Measurements from ENCODE around the gene PTK7.
"Not testable (repeated sequence)": the region's sequence is repeated elsewhere in the genome, so short reads cannot be mapped to it uniquely, and the experiment has no call there.

The PTK7 gene

DNA sequence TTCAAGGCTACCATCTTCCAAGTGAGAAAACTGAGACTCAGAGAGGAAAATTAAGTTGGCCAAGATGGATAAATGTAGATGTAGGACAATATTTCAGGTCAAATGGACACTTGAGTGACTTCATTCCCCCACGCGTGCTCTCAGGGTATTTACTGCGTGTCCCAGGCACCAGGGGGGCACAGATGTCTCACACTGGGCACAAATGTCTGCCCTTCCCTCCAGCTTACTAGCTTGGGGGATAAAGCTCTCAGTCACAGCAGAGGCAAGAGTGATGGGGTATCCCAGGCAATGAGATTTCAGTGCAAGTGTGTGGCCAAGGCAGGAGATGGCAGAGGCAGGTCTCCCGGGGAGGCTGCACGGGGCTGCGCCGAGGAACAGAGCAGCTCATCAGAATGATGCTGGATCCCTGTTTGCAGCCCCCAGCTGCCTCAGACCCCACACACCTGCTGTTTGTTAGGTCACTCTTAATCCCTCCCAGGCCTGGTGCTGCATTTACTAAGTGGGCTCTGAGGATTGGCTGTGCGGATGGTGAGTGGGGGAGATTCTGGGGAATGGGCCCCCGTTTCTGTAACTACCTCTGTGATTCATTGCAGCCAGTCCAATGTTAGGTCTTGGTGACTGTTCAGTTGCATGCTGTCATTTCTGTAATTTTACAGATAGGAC lies 44.1 kb downstream of the PTK7 start:
- no peak for DNase-seq

DNA sequence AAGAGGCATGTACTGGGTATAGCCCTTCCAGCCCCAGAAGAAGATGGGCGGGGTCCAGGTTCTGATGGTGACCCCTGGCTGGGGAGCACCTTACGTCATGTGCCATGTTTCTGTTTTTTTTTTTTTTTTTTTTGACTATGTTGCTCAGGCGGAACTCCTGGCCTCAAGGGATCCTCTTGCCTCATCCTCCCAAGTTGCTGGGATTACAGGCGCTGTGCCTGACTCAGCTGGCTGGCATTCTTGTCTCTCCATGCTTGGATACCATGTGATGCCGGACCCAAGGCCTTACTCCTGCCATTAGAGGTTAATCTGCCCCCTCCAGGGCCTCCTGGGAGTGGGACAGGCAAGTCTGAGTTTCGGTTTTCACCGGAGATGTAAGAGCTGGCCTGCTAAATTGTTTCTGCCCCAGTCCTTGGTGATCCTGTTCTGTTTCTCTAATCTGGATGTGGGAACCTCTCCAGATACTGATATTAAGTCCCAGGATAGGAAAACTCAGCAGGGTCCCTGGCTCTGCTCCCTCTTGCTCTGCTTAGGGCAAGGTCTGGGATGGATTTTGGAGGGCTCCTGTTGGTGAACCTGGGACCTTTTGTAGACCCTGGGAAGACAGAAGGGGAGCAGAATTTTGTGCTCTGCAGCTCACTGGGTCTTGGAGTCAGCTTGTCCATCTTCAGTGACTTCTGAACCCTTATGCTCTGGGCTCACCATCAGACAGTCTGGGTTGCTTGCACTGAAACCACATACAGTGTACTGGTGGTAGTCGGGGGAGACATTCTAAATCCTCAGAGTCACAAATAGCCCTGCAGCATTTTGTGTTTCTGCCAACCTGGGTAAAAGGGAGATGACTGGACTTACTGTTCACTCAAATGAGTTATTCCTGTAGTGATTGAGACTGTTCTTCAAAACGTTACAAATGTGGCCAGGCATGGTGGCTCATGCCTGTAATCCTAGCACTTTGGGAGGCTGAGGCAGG lies 45.1 kb downstream of the PTK7 start:
- DNase-seq, result no peak

DNA sequence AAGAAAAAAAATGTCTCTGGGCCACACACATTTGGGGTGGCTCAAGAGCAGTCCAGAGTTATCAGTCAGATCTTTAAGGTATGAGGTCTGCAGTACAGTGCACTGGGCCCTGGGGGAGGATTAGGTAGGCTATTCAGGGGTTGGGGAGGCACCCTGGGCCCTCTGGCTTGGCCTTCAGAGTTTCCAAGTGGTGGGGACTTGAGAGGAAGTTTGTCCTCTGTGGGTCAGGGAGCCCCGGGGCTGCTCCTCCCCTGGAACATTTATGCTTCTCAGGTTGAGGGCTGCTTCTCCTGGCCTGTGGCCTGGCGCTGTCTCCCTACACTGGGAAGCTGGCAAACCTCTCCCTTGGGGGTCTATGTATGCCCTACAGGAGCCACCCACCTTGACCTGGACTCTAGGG lies 46.0 kb downstream of the PTK7 start:
- DNase-seq, result no peak

DNA sequence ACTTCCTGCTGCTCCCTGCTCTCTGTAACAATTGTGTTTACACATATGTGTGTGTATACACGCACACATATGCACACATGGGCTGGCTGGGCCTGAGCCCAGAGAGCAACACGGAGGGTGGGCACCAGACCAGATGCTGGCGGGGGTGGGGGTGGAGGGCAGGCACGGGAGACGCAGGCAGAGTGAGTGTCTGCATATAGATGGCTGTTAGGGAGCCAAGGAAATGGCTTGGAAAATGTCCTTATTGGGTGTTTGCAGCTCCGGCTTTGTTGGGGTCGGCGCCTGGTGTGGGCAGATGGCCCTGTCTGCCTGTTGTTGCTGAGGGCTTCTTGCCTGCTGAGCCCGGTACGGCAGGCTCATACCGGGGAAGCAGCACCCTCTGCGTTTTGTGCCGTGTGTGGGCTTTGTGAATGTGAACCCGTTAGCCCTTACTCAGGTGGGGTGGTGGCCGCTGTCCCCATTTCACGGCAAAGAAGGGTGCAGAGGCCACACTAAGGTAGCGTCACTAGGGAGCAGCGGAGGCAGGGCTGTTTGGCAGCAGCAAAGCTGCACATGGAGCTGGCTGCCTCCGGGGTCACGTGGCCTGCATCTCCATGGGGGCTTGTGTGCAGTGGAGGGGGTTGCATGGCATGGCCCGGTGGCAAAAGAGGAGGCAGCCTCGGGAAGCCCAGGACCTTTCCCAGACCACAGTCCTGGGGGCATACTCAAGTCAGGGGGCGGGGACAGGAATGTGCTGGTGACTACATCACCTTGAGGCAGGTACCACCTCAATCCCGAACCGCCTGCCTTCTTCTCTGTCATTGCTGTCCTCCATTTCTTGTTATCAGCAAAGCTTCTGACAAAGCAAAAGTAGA lies 47.6 kb downstream of the PTK7 start:
- no peak for DNase-seq

DNA sequence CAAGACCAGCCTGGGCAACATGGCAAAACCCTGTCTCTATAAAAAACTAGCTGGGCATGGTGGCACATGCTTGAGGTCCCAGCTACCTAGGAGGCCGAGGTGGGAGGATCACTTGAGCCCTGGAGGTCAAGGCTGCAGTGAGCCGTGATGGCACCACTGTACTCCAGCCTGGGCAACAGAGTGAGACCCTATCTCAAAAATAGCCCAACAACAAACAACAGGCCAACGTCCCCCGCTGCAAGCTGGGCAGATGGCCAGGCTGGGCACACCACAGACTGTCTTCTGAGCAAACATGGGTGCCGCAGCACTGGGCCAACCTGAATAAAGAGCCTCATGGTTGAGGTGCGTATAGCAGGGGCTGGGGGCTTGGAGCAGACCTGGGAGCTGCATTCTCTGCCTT lies 48.4 kb downstream of the PTK7 start:
- no peak for DNase-seq

DNA sequence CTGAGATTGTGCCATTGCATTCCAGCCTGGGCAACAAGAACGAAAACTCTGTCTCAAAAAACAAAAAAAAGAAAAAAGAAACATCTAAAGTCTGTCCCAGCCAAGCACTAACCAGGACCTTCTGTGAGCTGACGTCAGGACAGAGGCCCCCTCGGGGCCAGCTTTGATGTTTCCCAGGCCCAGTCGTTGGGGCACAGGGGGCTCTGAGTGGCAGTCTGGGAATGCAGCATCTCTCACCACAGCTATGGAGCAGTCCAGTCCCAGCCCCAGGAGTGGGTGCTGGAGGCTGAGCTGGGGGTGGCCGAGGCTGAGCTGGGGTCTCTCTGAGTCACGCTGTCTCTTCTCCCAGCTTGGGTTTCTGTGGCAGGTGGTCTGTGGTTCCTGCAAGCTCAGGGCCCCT lies 49.0 kb downstream of the PTK7 start:
- DNase-seq, result no peak

DNA sequence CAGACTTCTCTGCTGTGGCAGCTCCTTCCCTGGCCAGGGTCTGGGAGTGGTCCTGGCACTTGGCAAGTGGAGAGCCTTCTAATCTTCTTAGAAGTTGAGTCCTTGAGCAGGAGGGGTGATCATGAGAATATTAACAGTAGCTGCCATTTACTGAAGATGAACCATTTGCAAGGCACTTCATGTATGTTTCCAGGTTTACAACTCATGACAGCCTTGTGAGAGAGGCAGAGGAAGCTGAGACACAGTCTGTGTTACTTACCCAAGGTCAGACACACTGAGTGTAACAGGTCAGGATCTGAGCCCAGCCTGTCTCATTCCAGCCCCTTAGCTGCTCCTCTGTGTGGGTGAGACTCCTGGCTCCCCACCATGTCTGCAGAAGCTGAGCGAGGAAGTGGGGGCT lies 49.4 kb downstream of the PTK7 start:
- DNase-seq, result no peak

DNA sequence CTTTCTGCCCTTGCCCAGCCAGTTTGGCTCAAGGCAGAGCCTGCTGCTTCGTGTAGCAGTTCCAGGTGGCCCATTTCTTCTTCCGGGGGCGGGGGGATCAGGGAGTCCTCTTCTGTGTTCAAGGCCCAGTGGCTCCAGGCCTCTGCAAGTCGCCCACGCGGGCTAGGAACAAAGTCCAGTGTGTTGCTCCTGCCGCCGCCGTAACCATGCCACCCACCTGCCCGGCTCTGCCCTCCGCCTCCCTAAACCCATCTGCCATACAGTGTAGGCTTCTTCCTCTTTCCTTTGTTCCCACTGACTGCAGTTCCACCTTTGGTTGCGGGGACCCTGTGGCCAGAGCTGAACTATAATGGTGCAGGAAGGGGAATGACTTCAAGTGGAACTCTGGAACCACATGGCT lies 51.1 kb downstream of the PTK7 start:
- DNase-seq, result no peak

DNA sequence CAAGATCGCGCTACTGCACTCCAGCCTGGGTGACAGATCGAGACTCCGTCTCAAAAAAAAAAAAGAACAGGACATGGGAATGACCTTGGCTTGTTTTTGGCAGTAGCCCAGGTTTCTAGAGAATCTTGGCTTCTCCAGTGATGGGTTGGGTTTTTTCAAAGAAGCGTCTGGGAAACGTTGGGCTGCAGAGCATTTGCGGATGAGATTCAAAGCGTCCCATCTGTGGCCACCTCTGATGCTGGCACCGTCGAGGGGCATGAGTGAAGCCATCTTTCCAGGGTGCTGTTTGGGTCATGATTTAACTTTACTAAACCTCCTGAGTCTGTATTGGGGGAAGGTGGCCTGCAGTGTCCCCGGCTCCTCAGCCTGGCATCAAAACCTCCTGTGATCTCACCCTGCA lies 51.8 kb downstream of the PTK7 start:
- no peak for DNase-seq

DNA sequence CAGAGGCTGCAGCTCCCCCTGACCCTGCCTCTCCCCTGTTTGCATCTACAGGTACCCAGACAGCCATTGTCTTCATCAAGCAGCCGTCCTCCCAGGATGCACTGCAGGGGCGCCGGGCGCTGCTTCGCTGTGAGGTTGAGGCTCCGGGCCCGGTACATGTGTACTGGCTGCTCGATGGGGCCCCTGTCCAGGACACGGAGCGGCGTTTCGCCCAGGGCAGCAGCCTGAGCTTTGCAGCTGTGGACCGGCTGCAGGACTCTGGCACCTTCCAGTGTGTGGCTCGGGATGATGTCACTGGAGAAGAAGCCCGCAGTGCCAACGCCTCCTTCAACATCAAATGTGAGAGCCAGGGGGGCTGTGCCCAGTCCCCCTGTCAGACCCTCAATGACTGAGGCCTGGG lies 52.8 kb downstream of the PTK7 start:
- no peak for DNase-seq

DNA sequence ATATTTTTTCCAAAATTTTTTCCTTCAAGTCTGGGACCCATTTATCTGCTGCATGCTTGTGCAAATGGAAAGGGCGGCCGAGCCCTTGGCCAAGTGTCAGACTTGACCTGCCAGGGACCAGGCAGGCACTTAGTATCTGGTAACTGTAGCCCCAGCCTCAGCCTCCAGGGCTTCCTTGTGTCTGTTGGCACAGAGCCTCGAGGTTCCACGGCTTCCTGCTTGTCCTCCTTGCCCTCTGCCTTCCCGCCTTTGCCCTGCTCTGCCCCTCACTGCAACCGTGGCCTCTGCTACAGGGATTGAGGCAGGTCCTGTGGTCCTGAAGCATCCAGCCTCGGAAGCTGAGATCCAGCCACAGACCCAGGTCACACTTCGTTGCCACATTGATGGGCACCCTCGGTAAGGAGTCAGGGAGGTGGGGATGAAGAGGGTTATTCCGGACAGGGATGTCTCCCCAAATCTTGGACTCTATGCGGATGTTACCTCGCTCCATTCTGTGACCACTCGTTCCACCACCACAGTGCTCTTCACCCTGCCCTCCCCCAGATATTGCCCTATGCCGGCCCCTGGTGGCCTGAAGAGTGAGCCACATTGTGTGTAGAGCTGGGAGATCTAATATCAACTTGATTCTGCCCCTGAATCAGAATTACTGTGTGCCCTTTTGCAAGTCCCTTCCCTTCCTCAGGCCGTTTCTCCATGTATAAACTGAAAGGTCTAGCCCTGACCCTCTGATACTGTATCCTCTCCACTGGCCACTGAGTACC lies 53.5 kb downstream of the PTK7 start:
- no peak for DNase-seq

DNA sequence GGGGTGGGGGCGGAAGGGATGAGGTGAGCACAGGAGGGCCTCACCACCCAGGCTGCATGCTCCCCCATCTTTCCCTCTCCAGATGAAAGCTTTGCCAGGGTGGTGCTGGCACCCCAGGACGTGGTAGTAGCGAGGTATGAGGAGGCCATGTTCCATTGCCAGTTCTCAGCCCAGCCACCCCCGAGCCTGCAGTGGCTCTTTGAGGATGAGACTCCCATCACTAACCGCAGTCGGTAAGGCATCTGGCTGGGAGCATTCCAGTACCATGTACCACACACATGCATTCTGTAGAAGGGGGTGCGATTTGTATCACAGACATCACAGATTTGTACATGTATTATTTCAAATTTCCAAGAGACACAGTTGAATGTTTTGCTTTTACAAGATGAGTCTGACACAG lies 54.3 kb downstream of the PTK7 start:
- DNase-seq, result no peak

DNA sequence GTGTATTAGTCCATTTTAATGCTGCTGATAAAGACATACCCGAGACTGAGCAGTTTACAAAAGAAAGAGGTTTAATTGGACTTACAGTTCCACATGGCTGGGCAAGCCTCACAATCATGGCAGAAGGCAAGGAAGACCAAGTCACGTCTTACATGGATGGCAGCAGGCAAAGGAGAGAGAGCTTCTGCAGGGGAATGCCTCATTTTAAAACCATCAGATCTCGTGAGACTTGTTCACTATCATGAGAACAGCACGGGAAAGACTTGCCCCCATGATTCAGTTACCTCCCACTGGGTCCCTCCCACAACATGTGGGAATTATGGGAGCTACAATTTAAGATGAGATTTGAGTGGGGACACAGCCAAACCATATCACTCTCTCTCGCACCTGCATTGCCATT lies 55.3 kb downstream of the PTK7 start:
- not testable (repeated sequence) for DNase-seq

DNA sequence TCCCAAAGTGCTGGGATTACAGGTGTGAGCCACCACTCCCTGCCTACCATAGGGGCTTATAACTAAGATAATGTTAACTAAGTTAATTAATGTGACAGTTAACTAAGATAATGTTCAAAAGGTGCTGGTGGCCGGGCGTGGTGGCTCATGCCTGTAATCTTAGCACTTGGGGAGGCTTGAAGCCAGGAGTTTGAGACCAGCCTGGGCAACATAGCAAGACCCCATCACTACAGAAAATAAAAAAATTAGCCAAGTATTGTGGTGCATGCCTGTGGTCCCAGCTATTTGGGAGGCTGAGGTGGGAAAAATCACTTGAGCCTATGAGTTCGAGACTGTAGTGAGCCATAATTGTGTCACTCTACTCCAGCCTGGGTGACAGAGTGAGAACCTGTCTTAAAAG lies 62.2 kb downstream of the PTK7 start:
- DNase-seq, result no peak

DNA sequence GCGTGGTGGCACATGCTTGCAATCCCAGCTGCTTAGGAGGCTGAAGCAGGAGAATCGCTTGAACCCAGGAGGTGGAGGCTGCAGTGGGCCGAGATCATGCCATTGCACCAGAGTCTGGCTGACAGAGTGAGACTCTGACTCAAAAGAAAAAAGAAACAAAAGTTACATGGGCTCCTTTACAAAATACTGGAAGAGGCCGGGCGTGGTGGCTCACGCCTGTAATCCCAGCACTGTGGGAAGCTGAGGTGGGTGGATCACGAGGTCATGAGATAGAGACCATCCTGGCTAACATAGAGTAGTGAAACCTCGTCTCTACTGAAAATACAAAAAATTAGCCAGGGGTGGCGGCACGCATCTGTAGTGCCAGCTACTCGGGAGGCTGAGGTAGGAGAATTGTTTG lies 63.9 kb downstream of the PTK7 start:
- not testable (repeated sequence) for DNase-seq

DNA sequence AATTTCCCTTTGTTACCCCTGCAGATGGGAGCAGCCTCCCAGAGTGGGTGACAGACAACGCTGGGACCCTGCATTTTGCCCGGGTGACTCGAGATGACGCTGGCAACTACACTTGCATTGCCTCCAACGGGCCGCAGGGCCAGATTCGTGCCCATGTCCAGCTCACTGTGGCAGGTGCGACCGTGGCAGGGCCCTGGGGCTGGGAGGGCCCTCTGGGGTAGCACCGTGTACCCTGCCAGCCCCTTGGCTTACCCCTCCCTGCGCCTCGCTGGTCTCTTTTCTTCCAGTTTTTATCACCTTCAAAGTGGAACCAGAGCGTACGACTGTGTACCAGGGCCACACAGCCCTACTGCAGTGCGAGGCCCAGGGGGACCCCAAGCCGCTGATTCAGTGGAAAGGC lies 65.5 kb downstream of the PTK7 start:
- no peak for DNase-seq

DNA sequence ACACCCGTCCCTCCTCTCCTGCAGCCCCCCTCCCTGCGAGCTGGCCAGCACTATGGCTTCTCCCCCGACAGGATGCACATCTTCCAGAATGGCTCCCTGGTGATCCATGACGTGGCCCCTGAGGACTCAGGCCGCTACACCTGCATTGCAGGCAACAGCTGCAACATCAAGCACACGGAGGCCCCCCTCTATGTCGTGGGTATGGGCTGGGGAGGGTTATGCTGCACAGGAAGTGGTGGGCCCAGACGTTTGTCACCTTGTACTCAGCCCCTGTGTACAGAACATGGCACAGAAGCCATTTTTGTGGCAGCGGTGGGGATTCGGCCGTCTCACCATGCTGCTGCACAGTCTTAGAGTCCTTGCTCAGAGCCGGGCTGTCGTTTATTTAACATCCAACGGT lies 66.0 kb downstream of the PTK7 start:
- no peak for DNase-seq

DNA sequence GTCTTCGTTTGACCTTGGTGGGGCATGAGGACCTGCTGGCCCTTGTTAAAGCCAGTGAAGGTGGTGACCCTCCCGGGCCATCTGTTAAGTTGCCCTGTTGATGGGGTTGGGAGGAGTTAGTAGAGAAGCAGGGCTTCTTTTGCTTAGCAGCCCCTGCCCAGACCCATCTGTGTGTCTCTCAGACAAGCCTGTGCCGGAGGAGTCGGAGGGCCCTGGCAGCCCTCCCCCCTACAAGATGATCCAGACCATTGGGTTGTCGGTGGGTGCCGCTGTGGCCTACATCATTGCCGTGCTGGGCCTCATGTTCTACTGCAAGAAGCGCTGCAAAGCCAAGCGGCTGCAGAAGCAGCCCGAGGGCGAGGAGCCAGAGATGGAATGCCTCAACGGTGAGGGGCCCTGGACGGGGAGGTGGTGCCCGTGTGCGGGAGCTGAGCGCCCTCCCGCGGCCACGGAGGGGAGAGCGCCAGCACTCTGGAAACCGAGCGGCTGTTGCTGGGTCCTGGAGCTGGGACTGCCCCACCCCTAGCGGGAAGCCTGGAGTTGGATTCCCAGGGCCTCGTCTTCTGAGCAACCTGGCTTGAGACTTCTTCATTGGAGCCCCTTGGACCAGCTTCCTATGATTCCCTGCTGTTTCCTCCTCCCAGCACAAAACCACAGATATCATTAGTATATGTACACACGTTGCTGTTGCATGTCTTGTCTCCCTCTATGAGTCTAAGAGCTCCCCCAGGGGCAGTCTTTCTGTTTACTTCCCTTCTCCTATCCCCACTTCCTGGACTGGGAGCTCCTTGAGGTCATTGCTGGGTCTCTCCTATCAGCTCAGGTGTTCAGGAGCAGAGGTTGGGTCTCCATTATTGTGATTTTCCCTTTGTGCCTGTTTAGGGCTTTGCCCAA lies 67.4 kb downstream of the PTK7 start:
- peak; percentile 34 to 53 (median 42) for DNase-seq

DNA sequence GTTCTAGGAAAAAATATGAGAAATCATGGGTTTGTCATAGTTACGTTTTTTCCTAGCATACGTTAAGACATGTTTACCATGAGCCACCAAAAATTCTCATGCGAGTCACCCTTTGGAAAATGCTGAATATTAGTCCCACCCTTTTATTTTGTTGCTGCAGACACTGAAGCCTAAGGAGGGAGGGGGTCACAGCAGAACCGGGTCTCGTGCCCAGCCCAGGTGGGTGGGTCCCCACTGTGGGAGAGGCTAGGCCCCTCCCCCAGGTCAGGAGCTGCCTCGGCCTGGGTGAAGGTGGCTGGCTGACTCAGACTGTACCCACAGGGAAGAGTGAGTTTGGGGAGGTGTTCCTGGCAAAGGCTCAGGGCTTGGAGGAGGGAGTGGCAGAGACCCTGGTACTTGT lies 68.8 kb downstream of the PTK7 start:
- DNase-seq, result no peak

DNA sequence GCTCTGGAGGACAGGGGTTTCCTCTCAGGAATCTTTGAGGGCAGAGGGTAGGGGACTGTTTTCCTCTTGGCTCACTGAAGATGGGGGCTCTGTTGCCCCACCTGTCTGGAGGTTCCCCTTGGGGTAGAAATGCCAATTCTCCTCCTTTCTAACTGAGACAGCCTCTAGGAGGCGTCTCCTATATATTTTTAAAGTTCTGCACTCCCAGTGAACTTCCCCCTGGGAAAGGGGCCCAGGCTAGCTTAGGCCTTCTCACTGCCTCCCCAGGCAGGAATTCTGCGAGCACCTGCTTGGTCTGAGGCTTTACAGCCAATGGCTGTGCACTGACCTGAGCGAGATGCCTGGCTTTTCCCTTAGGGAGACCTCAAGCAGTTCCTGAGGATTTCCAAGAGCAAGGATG lies 70.1 kb downstream of the PTK7 start:
- no peak for DNase-seq
